Measurements from ENCODE around the gene ATP10A.

Gene ATP10A

GRCh38 chr15:25795061-25795460 lies 68.1 kb downstream of the ATP10A start:
- DNase-seq (ENCODE audit: low spot score): no peak
- TF ChIP-seq, protein P1, sequence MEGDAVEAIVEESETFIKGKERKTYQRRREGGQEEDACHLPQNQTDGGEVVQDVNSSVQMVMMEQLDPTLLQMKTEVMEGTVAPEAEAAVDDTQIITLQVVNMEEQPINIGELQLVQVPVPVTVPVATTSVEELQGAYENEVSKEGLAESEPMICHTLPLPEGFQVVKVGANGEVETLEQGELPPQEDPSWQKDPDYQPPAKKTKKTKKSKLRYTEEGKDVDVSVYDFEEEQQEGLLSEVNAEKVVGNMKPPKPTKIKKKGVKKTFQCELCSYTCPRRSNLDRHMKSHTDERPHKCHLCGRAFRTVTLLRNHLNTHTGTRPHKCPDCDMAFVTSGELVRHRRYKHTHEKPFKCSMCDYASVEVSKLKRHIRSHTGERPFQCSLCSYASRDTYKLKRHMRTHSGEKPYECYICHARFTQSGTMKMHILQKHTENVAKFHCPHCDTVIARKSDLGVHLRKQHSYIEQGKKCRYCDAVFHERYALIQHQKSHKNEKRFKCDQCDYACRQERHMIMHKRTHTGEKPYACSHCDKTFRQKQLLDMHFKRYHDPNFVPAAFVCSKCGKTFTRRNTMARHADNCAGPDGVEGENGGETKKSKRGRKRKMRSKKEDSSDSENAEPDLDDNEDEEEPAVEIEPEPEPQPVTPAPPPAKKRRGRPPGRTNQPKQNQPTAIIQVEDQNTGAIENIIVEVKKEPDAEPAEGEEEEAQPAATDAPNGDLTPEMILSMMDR (conservative IDR thresholded peaks at IDR 0.05; ENCODE audit: low read depth): no peak
- ChIA-PET POLR2A (ENCODE audit: low non-redundant PET) (no interaction called here), CTCF (interaction anchor here (0.7 kb wide), 1 partner anchor 85 kb away, joined by 3 read pairs; no protein-coding TSS in a partner anchor)
- H3K27ac ChIP-seq: no peak overlapping the region

GRCh38 chr15:25793354-25794050 lies 69.6 kb downstream of the ATP10A start:
- DNase-seq (ENCODE audit: low spot score): no peak
- ChIA-PET CTCF (no interaction called here), POLR2A (ENCODE audit: low non-redundant PET) (no interaction called here)
- H3K27ac ChIP-seq: no peak overlapping the region
- TF ChIP-seq, protein P1 (conservative IDR thresholded peaks at IDR 0.05; ENCODE audit: low read depth): no peak

GRCh38 chr15:25792128-25792527 lies 71.0 kb downstream of the ATP10A start:
- H3K27ac ChIP-seq: no peak overlapping the region
- CTCF ChIA-PET: no interaction called here
- TF ChIP-seq, protein P1 (conservative IDR thresholded peaks at IDR 0.05; ENCODE audit: low read depth): no peak
- no peak for DNase-seq (ENCODE audit: low spot score)
- POLR2A ChIA-PET (ENCODE audit: low non-redundant PET): no interaction called here

- TF ChIP-seq, protein P1 (conservative IDR thresholded peaks at IDR 0.05; ENCODE audit: low read depth): no peak
- 0 out of 2 replicates have a peak overlapping the region, but pooled peaks have one; percentile 39 for H3K27ac ChIP-seq
- CTCF ChIA-PET: no interaction called here
- no peak for DNase-seq (ENCODE audit: low spot score)
- POLR2A ChIA-PET (ENCODE audit: low non-redundant PET): no interaction called here
Measured at GRCh38 chr15:25790000-25790660, 73.0 kb downstream of the ATP10A start.

DNA sequence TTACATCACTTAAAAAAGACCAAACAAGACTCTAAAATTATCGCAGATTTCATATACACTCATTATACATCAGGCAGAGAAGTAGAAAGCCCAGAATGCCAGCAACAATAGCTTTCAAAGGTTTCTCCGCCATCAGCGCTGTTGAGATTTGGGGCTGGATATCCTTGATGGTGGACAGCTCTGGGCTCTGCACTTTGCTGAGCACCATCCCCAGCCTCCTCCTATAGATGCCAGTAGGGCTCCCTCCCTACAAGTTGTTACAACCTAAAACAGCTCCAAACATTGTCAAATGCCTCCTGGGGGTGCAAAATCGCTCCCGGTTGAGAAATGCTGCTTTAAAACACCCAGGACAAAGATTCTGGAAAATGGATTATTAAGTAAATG lies 73.5 kb downstream of the ATP10A start:
- TF ChIP-seq, protein P1 (conservative IDR thresholded peaks at IDR 0.05; ENCODE audit: low read depth): no peak
- ChIA-PET POLR2A (ENCODE audit: low non-redundant PET) (no interaction called here), CTCF (no interaction called here)
- H3K27ac ChIP-seq: peak overlapping the region; percentile 39; the same call in 1 of the 2 replicates
- no peak for DNase-seq (ENCODE audit: low spot score)

DNA sequence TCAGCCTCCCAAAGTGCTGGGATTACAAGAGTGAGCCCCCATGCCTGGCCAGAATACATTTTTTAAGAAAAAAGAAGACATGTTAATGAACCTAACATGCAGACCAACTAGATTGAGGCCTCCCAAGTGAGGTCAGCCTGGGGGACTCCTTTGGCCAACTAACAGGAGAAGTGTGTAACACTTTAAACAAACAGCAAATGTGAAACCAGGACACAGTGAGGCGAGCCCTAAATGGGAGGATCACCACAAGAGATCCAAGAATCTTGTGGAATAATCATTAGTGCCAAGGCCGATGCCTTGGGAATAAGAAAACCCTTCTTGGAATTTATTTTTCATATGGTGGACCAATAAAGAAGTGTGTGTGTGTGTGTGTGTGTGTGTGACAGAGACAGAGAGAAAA lies 73.9 kb downstream of the ATP10A start:
- ChIA-PET CTCF (no interaction called here), POLR2A (ENCODE audit: low non-redundant PET) (no interaction called here)
- H3K27ac ChIP-seq: no peak overlapping the region
- DNase-seq (ENCODE audit: low spot score): no peak
- TF ChIP-seq, protein P1 (conservative IDR thresholded peaks at IDR 0.05; ENCODE audit: low read depth): no peak
